ENCODE results near the gene PCOLCE2. TPM values are rescaled to one million over a fixed set of nuclear protein-coding genes. Genes with fewer than 3 reads are reported as not detected.

Gene PCOLCE2
- total and polyA plus RNA-seq, 2 of the 8 experiments (the other 6 are each of a cell fraction or from before 2014, with no cell fraction given), result 11.1 to 12.6 TPM

GRCh38 chr3:142902356-142902755, 13.5 kb upstream of the PCOLCE2 start:
- no peak overlapping the region for H4K91ac ChIP-seq (replicated peaks; ENCODE audit: insufficient read length, low read length)
- no peak overlapping the region for H2BK120ac ChIP-seq (replicated peaks; ENCODE audit: low read depth, low read length)
- H3K4me3 ChIP-seq (ENCODE audit: extremely low read depth in 1 of 4, insufficient read depth in 2 of 4, low read depth in 3 of 4, low read length in 4 of 4), result no peak overlapping the region
- POLR2A ChIA-PET (ENCODE audit: partially characterized antibody), result interaction anchor here (0.6 to 1.9 kb wide), 2 partner anchors 14 to 320 kb away, joined by 3 to 9 read pairs; partner anchors contain the start of gene PCOLCE2
- H3K56ac ChIP-seq (replicated peaks; ENCODE audit: insufficient read length, low read depth, low read length), result no peak overlapping the region
- H4K8ac ChIP-seq (ENCODE audit: extremely low read depth, insufficient read depth, low read length), result no peak overlapping the region
- no peak overlapping the region for H2BK12ac ChIP-seq (ENCODE audit: low read depth, low read length)
- H2BK15ac ChIP-seq (ENCODE audit: low read length), result no peak overlapping the region
- H2BK20ac ChIP-seq (ENCODE audit: low read length), result no peak overlapping the region
- H3K4me1 ChIP-seq (replicated peaks in 1 of 4; ENCODE audit: control insufficient read depth in 3 of 4, insufficient read depth in 4 of 4, low read length in 3 of 4), result no peaks in the 10 kb centered on the region
- H2AK5ac ChIP-seq (ENCODE audit: low read depth, low read length), result no peak overlapping the region
- no peak overlapping the region for H3K18ac ChIP-seq (ENCODE audit: extremely low read depth, low read length)
- H4K5ac ChIP-seq (ENCODE audit: insufficient read length, low read depth, low read length), result no peak overlapping the region
- H3K4ac ChIP-seq (replicated peaks; ENCODE audit: insufficient read length, low read depth, low read length), result no peak overlapping the region
- 91% methylated on average over 2 of the region's 2 CpGs; no CpG with 5 or more reads in 1 of the 2 experiments for WGBS, 2 experiments (ENCODE audit: extremely low coverage in 1 of 2, insufficient coverage in 1 of 2, insufficient read length in 1 of 2, insufficient replicate concordance in 2 of 2, low coverage in 1 of 2, low lambda C conversion rate in 2 of 2, missing lambda C conversion rate in 1 of 2)
- no peak overlapping the region for H3K23ac ChIP-seq (ENCODE audit: insufficient read length)
- H3K4me2 ChIP-seq (ENCODE audit: insufficient read depth in 1 of 2, low read depth in 2 of 2, low read length in 2 of 2), result no peak overlapping the region
- no peaks in the 10 kb centered on the region for H3K36me3 ChIP-seq (ENCODE audit: control insufficient read depth in 2 of 4, insufficient read depth in 4 of 4, low read length in 3 of 4)
- FAIRE-seq (no peak), DNase-seq (ENCODE audit: low read depth in 1 of 2, low spot score in 2 of 2) (no peak)
- CTCF ChIA-PET (ENCODE audit: partially characterized antibody), result interaction anchor here (1.0 to 7.4 kb wide), 14 partner anchors 10 to 92 kb away, joined by 3 to 115 read pairs (median 6); no protein-coding TSS in a partner anchor
- H3K9ac ChIP-seq (replicated peaks in 1 of 4; ENCODE audit: extremely low read depth in 1 of 4, low read depth in 3 of 4, low read length in 3 of 4), result no peak overlapping the region
- no peak overlapping the region for H3K27ac ChIP-seq (ENCODE audit: low read depth, low read length)
- H2AFZ ChIP-seq (ENCODE audit: low read length), result no peak overlapping the region
- no peak overlapping the region for H2BK5ac ChIP-seq (ENCODE audit: low read depth, low read length)
- no peaks in the 10 kb centered on the region for H3K27me3 ChIP-seq (replicated peaks in 1 of 4; ENCODE audit: control insufficient read depth in 3 of 4, extremely low read depth in 1 of 4, insufficient read depth in 3 of 4, low read length in 3 of 4)
- H3K9me3 ChIP-seq (ENCODE audit: insufficient read depth in 2 of 2, low read depth in 1 of 2, low read length in 1 of 2), result no peaks in the 10 kb centered on the region
- no peaks in the 10 kb centered on the region for H3K23me2 ChIP-seq (ENCODE audit: low read depth, low read length)
- TF ChIP-seq KDM1A (IDR thresholded peaks at IDR 0.05; ENCODE audit: borderline replicate concordance, low read length) (no peak), SRF (IDR thresholded peaks at IDR 0.05; ENCODE audit: low read depth, low read length) (no peak)
- no peaks in the 10 kb centered on the region for H3K79me2 ChIP-seq (ENCODE audit: control insufficient read depth in 1 of 2, insufficient read depth in 2 of 2, low read length in 2 of 2)
- no peaks in the 10 kb centered on the region for H4K20me1 ChIP-seq (replicated peaks in 1 of 2; ENCODE audit: control insufficient read depth in 1 of 2, insufficient read depth in 2 of 2, low read length in 2 of 2)
- H3K14ac ChIP-seq (ENCODE audit: insufficient read length), result no peak overlapping the region
- no peaks in the 10 kb centered on the region for H3K79me1 ChIP-seq (ENCODE audit: low read depth, low read length)

All from H1 (cell line).